Measurements from ENCODE around the gene GREB1.

The GREB1 gene

GRCh38 chr2:11680901-11681721, 147.3 kb downstream of the GREB1 start:
- TF ChIP-seq CTCF (IDR thresholded peaks at IDR 0.05; ENCODE audit: insufficient read depth, low read depth, low read length, missing control alignments), result no peak
- H3K4me3 ChIP-seq (ENCODE audit: low read length), result no peak overlapping the region
- DNase-seq (ENCODE audit: low read depth), result no peak

DNA sequence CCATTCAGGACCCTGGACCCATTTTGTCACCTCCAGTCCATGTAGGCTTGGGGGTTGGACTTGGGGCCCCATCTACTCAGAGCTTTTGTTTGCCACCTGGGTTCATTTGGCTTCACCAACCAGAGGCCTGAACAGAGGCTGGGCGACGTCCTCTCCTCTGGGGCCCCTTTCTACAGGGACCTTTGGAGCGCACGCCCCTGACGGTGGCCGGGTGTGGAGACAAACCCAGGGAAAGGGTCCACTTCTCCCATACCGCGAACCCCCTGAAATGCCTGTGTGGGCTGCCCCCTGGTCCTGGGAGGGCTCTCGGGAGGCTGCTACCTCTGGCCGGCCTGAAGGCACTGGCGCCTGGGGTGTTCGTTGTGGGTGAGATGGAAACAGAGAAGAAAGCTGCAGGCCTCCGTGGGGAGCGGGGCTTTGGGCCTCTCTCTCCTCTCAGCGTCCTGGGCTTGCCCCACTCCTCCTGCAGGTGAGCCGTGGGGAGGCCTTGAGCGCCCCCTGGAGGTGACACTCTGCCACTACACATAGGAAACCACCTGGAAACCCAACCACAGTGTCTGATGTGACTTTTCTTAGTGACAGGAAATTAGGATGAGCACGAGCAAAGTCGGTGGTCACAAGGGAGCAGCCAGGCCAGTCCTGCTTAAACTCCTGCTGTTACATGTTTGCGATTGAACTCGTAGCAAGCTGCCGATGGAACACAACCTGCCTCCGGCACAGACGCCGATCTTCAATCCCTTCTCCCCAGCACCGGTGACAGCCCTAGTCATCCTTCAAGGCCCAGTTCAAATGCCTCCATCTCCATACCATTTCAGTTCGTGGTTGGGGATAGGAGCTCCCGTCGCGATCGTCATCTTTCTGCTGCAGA, 148.1 kb downstream of the GREB1 start:
- H3K4me3 ChIP-seq (ENCODE audit: low read length), result no peak overlapping the region
- DNase-seq (ENCODE audit: low read depth), result peak; percentile 50
- peak; percentile 90 for TF ChIP-seq CTCF (IDR thresholded peaks at IDR 0.05; ENCODE audit: insufficient read depth, low read depth, low read length, missing control alignments)

- no peak overlapping the region for H3K4me3 ChIP-seq (ENCODE audit: low read length)
- no peak for TF ChIP-seq CTCF (IDR thresholded peaks at IDR 0.05; ENCODE audit: insufficient read depth, low read depth, low read length, missing control alignments)
- no peak for DNase-seq (ENCODE audit: low read depth)
Measured at GRCh38 chr2:11682590-11682915, 148.7 kb downstream of the GREB1 start.

DNA sequence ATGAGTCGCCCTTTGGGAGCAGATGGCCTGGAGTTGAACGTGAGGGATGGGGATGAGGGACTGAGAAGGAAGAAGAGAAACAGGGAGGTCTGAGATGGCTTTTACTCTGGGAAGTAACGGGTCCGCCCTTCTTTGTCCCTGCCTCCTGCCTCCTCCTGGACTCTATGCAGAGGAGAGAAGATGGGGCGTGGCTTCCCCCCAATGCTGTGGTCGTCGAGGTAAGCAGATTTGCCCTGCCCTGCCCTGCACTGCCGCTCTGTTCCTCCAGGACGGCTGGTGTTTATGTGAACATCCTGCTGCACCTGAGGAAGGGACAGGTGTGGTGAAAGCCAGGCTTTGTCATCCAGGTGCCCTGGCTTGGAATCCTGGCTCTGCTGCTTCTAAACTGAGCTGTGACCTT, 149.6 kb downstream of the GREB1 start:
- H3K4me3 ChIP-seq (ENCODE audit: low read length), result no peak overlapping the region
- DNase-seq (ENCODE audit: low read depth), result no peak
- TF ChIP-seq CTCF (IDR thresholded peaks at IDR 0.05; ENCODE audit: insufficient read depth, low read depth, low read length, missing control alignments), result no peak

DNA sequence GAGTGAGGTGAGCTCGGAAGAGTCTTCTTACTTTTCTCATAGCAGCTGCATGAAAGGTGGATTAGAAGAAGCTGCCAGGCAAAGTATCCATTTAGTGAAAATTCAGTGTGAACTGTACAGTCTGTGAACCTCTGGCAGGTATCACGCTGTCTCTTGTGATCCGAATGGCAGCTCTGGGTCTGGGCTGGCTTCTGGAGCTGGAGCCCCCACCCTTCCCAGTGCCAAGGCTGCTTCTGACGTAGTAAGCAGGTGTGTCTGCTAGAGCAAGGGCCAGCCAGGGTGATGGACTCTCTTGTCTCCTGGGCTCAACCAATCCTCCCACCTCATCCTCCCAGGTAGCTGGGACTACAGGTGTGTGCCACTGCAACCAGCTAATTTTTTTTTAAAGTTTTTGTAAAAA, 150.1 kb downstream of the GREB1 start:
- TF ChIP-seq CTCF (IDR thresholded peaks at IDR 0.05; ENCODE audit: insufficient read depth, low read depth, low read length, missing control alignments), result no peak
- no peak for DNase-seq (ENCODE audit: low read depth)
- H3K4me3 ChIP-seq (ENCODE audit: low read length), result no peak overlapping the region

GRCh38 chr2:11684894-11685460, 151.1 kb downstream of the GREB1 start:
- no peak overlapping the region for H3K4me3 ChIP-seq (ENCODE audit: low read length)
- TF ChIP-seq CTCF (IDR thresholded peaks at IDR 0.05; ENCODE audit: insufficient read depth, low read depth, low read length, missing control alignments), result no peak
- no peak for DNase-seq (ENCODE audit: low read depth)
